T-helper 1 cell (primary cell): Measurements from ENCODE around the gene TLX3.
"Not testable (repeated sequence)": the region's sequence is repeated elsewhere in the genome, so short reads cannot be mapped to it uniquely, and the experiment has no call there.

Experiments
- DNase-seq, 5 donors: peaks; one replicate each; pipeline ENCODE4 v3.0.0-alpha.2; 2012 to 2020
- total RNA-seq, 4 donors: gene quantifications; one replicate each; lab custom pipeline; 2026; lab: John Stamatoyannopoulos, UW

Gene TLX3
- total RNA-seq: 0 to 0.12 (median 0) reads per million in 4 donors

GRCh38 chr5:171308453-171309275, at the start of gene TLX3:
TSS of gene TLX3 (plus strand) at chr5:171309248. CDS start at chr5:171309366, 118 bp downstream.
- DNase-seq: no peak

- no peak for DNase-seq
Observed at GRCh38 chr5:171261361-171261760, 47.7 kb upstream of the TLX3 start.

GRCh38 chr5:171261904-171262303, 47.1 kb upstream of the TLX3 start:
- DNase-seq: no peak

DNA sequence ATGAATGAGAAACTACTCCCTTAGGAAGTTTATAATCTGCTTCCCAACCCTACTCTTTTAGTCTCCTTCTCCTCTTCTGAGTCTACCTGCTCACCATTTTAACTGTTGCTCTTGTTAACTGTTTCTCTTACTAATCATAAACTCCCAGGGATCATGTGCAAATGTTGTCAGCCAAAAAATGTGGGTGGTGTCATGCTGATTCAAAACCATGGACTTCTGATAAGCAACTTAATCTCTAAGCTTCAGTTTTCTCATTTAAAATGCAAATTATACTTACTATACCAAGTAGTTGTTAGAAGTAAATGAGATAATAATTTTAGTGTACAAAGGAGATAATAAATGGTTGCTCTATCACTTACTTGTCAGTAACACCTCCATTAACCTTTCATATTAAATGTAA, 45.9 kb upstream of the TLX3 start:
- no peak for DNase-seq

DNA sequence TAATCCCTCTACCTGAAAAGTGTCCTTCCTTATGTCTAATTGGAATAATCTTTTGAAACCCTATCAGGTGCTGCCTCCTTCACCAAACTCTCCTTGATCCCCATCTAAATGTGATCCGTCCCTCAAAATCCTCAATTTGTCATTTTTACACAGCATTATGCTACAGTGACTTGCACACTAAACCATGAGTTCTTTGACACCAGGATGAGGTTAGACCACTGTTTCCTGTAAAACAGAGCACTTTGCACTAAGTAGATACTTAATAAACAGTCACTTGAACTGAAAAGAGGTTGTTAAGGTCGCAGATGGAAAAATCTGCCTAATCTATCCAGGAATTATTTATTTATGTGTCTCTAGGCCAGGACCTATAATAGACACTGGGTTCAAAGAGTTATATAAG, 44.2 kb upstream of the TLX3 start:
- peak in 1 of 5 donors; percentile 22 for DNase-seq

- no peak for DNase-seq
Observed at GRCh38 chr5:171268700-171269620, 40.1 kb upstream of the TLX3 start.

- DNase-seq: no peak
Observed at GRCh38 chr5:171269717-171270116, 39.3 kb upstream of the TLX3 start.

GRCh38 chr5:171270136-171270535, 38.9 kb upstream of the TLX3 start:
- DNase-seq: no peak

- no peak for DNase-seq
Observed at GRCh38 chr5:171271798-171272197, 37.2 kb upstream of the TLX3 start.

- DNase-seq: peak in 1 of 5 donors; percentile 2
Observed at GRCh38 chr5:171272996-171273970, 35.8 kb upstream of the TLX3 start.

DNA sequence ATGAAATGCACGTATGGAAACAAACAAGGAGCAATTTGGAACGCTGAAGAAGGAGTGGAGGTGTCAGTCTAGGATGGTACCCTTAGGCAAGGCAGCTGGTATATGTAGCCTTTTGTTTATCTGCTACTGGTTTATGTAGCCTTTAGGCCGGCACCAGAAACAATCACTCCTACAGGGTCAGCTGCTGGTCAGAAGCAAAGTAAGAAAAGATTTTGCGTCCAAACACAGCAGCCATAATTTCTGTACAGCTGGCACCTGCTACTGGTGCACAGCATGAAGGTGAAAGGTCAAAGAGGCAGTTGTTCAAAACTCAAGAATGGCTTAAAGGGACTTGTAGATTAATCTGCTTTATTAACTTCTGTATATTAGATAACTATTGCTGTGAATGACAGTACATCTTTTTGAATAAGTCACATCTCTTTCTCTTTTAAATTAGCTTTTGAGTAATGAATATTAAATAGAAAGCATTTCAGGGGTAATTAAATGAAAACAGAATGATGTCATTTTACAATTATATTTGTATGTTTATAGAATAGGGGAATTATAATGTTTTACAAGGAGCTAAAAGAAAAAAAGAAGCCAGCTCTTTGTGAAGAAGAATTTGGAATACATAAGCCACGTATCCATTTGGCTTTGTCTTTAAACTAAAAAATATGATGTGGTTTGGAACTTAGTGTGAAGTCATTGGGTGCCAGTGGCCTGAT, 33.1 kb upstream of the TLX3 start:
- no peak for DNase-seq

GRCh38 chr5:171283753-171284152, 25.3 kb upstream of the TLX3 start:
- DNase-seq: no peak

DNA sequence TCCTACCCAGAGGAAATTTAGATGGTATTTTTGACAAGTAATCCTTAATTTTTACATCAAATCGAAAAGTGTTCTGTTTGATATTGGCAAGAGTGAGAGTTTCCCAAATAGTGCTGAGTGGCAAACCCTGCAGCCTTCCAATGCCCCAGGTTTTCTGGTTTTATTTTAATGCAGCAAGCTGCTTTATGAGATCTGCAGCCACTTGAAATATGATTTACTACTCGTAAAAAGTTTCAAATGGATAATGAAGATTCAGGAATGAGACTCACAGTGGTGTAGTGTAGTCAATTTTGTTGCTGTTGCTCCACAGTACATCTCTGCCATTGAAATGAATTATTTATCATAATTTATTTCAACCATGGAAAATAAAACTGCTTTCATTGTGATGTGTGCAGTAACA, 23.6 kb upstream of the TLX3 start:
- no peak for DNase-seq

DNA sequence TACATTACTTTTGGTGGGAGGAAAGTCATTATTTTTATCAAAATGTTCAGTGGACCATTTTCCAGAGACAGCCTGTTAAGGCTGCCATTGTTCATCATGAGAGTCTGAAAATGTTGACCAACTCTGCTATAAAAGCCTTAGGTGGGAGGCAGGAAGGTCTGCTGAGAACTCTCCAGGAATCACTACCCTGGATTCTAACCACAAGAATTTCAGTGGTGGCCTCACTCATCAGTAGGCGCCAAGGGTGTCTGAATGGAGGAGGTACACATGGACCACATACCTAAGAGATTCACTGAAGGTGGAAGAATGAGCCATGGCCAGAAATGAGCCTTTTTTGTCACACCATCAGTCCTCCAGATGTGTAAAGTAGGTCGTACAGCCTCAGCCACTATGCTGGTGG, 21.0 kb upstream of the TLX3 start:
- no peak for DNase-seq

DNA sequence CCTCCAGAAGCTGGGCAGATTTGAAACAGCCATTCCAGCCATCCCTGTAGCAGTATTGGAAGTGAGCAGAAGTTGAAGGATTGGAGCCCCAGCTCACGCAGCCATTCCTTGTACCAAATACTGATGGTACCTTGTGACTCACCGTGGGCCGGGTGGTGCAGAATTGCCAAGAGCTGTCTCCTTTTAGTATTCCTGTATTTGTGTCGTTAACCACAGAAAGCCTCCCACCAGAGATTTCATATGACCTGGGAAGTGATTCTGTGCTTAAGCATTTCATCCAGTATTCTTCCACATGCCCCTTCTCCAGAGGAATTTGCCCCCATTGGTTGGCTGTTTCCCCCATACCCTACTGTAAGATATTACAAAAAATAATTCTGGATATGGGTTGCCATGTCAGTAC, 17.7 kb upstream of the TLX3 start:
- DNase-seq: no peak

GRCh38 chr5:171295299-171295698, 13.7 kb upstream of the TLX3 start:
- DNase-seq: no peak

DNA sequence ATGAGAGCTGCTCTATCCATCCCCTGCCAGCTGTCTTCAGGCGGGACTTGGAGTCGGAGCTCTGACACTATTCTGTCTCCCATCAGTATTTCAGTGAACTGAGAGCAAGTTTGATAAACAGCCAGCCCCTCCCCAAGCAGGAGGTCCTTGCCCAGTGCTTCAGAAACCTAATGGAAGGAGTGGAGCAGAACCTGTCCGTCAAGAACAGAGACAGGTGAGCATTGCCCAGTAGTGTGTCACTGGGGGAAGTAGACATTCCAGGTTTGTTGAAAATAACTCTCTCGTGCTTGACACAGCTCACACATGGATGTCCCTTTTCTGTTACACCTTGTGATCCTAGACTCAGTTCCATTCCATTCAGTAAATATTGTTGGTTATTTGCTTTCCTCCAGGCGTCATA, 13.2 kb upstream of the TLX3 start:
- no peak for DNase-seq

- not testable (repeated sequence) for DNase-seq
Observed at GRCh38 chr5:171297941-171298340, 11.1 kb upstream of the TLX3 start.

DNA sequence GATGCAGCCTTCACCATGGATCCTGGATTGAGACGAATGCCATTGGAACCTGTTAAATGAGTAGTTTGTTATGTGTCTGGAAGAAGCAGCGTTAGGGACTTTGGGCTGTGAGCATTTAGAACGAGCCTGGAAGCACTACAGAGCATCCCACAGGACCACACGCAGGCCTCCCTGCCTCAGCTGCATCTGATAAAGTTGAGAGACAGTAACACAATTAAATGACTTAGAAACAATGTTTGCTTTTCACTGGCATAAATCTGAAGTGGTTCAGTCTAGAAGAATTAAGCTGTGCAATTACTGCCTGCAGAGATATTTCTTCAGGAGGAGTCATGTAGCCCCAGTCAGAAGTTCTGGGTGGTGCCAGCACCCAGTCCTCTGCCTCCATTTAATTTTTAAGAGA, 9.8 kb upstream of the TLX3 start:
- DNase-seq: no peak

- no peak for DNase-seq
Observed at GRCh38 chr5:171299851-171300250, 9.2 kb upstream of the TLX3 start.

- no peak for DNase-seq
Observed at GRCh38 chr5:171300358-171300757, 8.7 kb upstream of the TLX3 start.

DNA sequence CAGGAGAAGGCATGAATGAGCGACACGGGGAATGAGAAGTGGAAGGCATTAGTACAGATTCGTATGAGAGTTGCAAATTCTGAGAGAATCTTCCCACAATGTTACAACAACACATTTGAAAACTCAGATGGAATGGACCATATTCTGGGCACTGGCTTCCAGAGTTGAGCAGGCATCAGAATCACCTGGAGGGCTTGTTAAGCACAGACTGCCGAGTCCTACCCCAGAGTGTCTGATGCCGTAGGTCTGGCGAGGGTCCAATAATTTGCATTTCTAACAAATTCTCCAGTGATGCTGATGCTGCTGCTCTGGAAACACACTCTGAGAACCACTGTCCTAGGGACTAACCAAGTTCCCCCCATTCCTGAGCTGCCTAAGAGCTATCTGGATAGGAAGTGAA, 2.9 kb upstream of the TLX3 start:
- DNase-seq: no peak
